IPS-20b (cell line): Measurements from ENCODE around the gene EFNA4.
"Not testable (repeated sequence)": the region's sequence is repeated elsewhere in the genome, so short reads cannot be mapped to it uniquely, and the experiment has no call there.

Source experiments
- H3K27ac ChIP-seq: one replicate; pipeline ENCODE4 v1.5.1; 2013; ENCODE audit warnings: low read length
- H3K27me3 ChIP-seq: 2 replicates; pipeline ENCODE4 v1.6.1; 2013; ENCODE audit warnings: mild to moderate bottlenecking, low read length, inconsistent platforms; ENCODE audit not compliant: insufficient read depth
- H3K36me3 ChIP-seq: 2 replicates; pipeline ENCODE4 v1.6.1; 2013; ENCODE audit warnings: low read depth, mild to moderate bottlenecking, inconsistent platforms, low read length, moderate library complexity; ENCODE audit not compliant: insufficient read depth
- H3K4me1 ChIP-seq: 2 replicates; pipeline ENCODE4 v1.6.1; 2013; ENCODE audit warnings: mild to moderate bottlenecking, control low read depth, inconsistent platforms, low read length, moderate library complexity; ENCODE audit not compliant: insufficient read depth
- H3K4me3 ChIP-seq: 2 replicates; pipeline ENCODE4 v1.5.1; 2013; ENCODE audit warnings: mild to moderate bottlenecking, low read length, inconsistent platforms
- H3K9ac ChIP-seq: 2 replicates; pipeline ENCODE4 v1.6.1; 2013; ENCODE audit warnings: low read depth, mild to moderate bottlenecking, inconsistent platforms, low read length, moderate library complexity
- H3K9me3 ChIP-seq: 2 replicates; pipeline ENCODE4 v1.6.1; 2013; ENCODE audit warnings: mild to moderate bottlenecking, low read depth, low read length, inconsistent platforms; ENCODE audit not compliant: insufficient read depth

Gene EFNA4

GRCh38 chr1:155106862-155107261, 43.3 kb downstream of the EFNA4 start:
- no peak overlapping the region for H3K9ac ChIP-seq
- H3K36me3 ChIP-seq, result no peaks in the 10 kb centered on the region
- H3K4me1 ChIP-seq, result no peaks in the 10 kb centered on the region
- no peak overlapping the region for H3K4me3 ChIP-seq
- no peak overlapping the region for H3K27ac ChIP-seq
- H3K27me3 ChIP-seq, result no peaks in the 10 kb centered on the region; the same call in 1 of the 2 replicates
- H3K9me3 ChIP-seq, result no peaks in the 10 kb centered on the region

- no peaks in the 10 kb centered on the region for H3K36me3 ChIP-seq
- no peaks in the 10 kb centered on the region for H3K4me1 ChIP-seq
- no peaks in the 10 kb centered on the region; the same call in 1 of the 2 replicates for H3K27me3 ChIP-seq
- no peak overlapping the region for H3K27ac ChIP-seq
- no peaks in the 10 kb centered on the region for H3K9me3 ChIP-seq
- no peak overlapping the region for H3K9ac ChIP-seq
- H3K4me3 ChIP-seq, result no peak overlapping the region
Observed at GRCh38 chr1:155107309-155108264, 44.0 kb downstream of the EFNA4 start.

GRCh38 chr1:155108296-155108695, 44.8 kb downstream of the EFNA4 start:
- H3K27ac ChIP-seq, result no peak overlapping the region
- H3K4me3 ChIP-seq, result no peak overlapping the region
- no peaks in the 10 kb centered on the region for H3K4me1 ChIP-seq
- no peak overlapping the region for H3K9ac ChIP-seq
- H3K27me3 ChIP-seq, result no peaks in the 10 kb centered on the region; the same call in 1 of the 2 replicates
- H3K9me3 ChIP-seq, result no peaks in the 10 kb centered on the region
- H3K36me3 ChIP-seq, result no peaks in the 10 kb centered on the region

- no peaks in the 10 kb centered on the region for H3K36me3 ChIP-seq
- H3K9ac ChIP-seq, result no peak overlapping the region
- no peaks in the 10 kb centered on the region; the same call in 1 of the 2 replicates for H3K27me3 ChIP-seq
- H3K9me3 ChIP-seq, result no peaks in the 10 kb centered on the region
- no peak overlapping the region for H3K4me3 ChIP-seq
- no peak overlapping the region for H3K27ac ChIP-seq
- H3K4me1 ChIP-seq, result no peaks in the 10 kb centered on the region
Observed at GRCh38 chr1:155110381-155110780, 46.8 kb downstream of the EFNA4 start.

GRCh38 chr1:155110826-155111225, 47.3 kb downstream of the EFNA4 start:
- Histone ChIP-seq H3K27ac (no peak overlapping the region), H3K27me3 (no peaks in the 10 kb centered on the region; the same call in 1 of the 2 replicates), H3K9me3 (no peaks in the 10 kb centered on the region), H3K4me3 (no peak overlapping the region), H3K9ac (no peak overlapping the region), H3K36me3 (no peaks in the 10 kb centered on the region), H3K4me1 (no peaks in the 10 kb centered on the region)

GRCh38 chr1:155113450-155113980, 50.0 kb downstream of the EFNA4 start:
- Histone ChIP-seq H3K36me3 (no peaks in the 10 kb centered on the region), H3K9ac (no peak overlapping the region), H3K27ac (no peak overlapping the region), H3K27me3 (peaks cover 2% of the 10 kb centered on the region; the same call in 1 of the 2 replicates), H3K4me1 (no peaks in the 10 kb centered on the region), H3K4me3 (no peak overlapping the region), H3K9me3 (no peaks in the 10 kb centered on the region)

GRCh38 chr1:155116113-155116764, 52.7 kb downstream of the EFNA4 start:
- Histone ChIP-seq H3K36me3 (no peaks in the 10 kb centered on the region), H3K9ac (no peak overlapping the region), H3K9me3 (no peaks in the 10 kb centered on the region), H3K27me3 (peaks cover 17% of the 10 kb centered on the region), H3K4me1 (no peaks in the 10 kb centered on the region), H3K27ac (no peak overlapping the region), H3K4me3 (no peak overlapping the region)

GRCh38 chr1:155117610-155118009, 54.1 kb downstream of the EFNA4 start:
- H3K9ac ChIP-seq, result no peak overlapping the region
- no peak overlapping the region for H3K27ac ChIP-seq
- H3K27me3 ChIP-seq, result peaks cover 24% of the 10 kb centered on the region

GRCh38 chr1:155118090-155118489, 54.5 kb downstream of the EFNA4 start:
- H3K36me3 ChIP-seq, H3K9me3 ChIP-seq, H3K27ac ChIP-seq, H3K4me1 ChIP-seq, H3K9ac ChIP-seq, H3K4me3 ChIP-seq: not testable (repeated sequence)
- peaks cover 28% of the 10 kb centered on the region for H3K27me3 ChIP-seq

More at GRCh38 chr1:155117610-155118009, 54.1 kb downstream of the EFNA4 start:
- H3K36me3 ChIP-seq, result no peaks in the 10 kb centered on the region
- no peaks in the 10 kb centered on the region for H3K4me1 ChIP-seq
- H3K4me3 ChIP-seq, result no peak overlapping the region
- H3K9me3 ChIP-seq, result no peaks in the 10 kb centered on the region
